ENCODE measurements around the gene FOXN1.

Gene FOXN1

DNA sequence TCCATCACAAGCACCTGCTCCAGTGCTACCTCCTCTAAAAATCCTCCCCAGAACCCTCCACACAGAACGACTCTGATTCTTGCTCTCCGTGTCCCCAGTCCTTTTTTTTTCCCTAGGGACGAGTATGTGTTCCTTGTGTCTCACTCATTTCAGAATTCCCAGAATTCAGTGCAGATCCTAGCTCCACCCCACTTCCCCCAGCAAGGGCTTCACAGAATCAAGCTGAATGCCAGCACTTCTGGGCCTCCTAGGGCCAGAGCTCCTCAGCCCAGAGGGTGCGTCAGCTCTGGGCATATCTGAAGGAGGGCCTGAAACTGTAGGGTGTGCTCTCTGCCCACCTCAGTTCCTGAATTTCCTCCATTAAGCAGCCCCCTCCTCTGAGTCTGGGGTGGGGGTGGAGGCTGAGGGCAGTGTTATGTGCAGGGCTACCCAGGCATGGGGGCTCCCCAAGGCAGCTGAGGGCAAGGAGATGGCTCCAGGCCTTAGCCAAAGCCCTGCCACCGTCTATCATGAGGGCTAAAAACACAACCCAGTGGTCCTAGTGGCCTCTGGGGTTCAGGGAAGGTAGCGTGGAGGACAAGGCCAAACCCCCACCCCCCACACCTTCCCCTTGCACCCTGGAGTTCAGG is 39.8 kb downstream of the FOXN1 start:
- no peak overlapping the region for H3K4me3 ChIP-seq (ENCODE audit: low read depth in 1 of 5, low read length in 5 of 5)
- peaks cover 0 to 18% (median 11%) of the 10 kb centered on the region in 5 donors for H3K36me3 ChIP-seq (ENCODE audit: control insufficient read depth in 5 of 5, insufficient read depth in 5 of 5, low read length in 5 of 5)
- no peaks in the 10 kb centered on the region for H3K27me3 ChIP-seq (ENCODE audit: control insufficient read depth in 5 of 5, insufficient read depth in 4 of 5, low read length in 5 of 5)
- no peaks in the 10 kb centered on the region for H3K9me3 ChIP-seq (ENCODE audit: control insufficient read depth in 5 of 5, low read length in 5 of 5)
- no peak overlapping the region for H3K27ac ChIP-seq (ENCODE audit: low read depth, low read length)
- peaks cover 1 to 21% (median 14%) of the 10 kb centered on the region in 5 donors for H3K4me1 ChIP-seq (ENCODE audit: control insufficient read depth in 5 of 5, insufficient read depth in 5 of 5, low read length in 5 of 5)
- H3K9ac ChIP-seq (ENCODE audit: low read length in 5 of 5): no peak overlapping the region

DNA sequence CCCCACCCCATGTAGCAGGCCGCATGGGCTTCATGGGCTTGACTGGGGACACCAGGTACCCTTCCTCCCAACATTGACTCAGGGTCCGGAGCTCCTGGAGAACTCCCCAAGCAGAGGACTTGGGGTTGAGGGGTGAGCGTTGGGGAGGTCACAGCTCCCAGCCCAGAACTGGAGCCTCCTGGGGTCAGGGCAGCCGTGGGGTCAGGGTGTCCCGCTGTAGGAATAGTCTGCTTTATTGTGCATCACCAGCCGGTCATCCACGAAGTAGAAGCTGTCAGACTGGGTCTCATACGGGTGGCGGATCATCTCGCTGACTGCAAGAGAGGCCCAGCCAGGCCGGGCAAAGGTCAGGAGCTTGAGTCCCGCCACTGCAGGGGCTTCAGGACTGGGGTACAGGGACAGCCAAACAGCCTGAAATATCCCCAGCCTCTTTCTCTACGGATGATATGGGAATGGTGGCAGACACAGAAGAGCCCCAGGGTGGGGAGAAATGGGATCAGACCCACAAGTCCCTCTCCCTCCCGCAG is 41.0 kb downstream of the FOXN1 start:
- no peak overlapping the region for H3K27ac ChIP-seq (ENCODE audit: low read depth, low read length)
- H3K36me3 ChIP-seq (ENCODE audit: control insufficient read depth in 5 of 5, insufficient read depth in 5 of 5, low read length in 5 of 5): peaks cover 0 to 18% (median 11%) of the 10 kb centered on the region in 5 donors
- no peak overlapping the region for H3K9ac ChIP-seq (ENCODE audit: low read length in 5 of 5)
- peaks cover 5 to 31% (median 26%) of the 10 kb centered on the region in 5 donors for H3K4me1 ChIP-seq (ENCODE audit: control insufficient read depth in 5 of 5, insufficient read depth in 5 of 5, low read length in 5 of 5)
- no peak overlapping the region for H3K4me3 ChIP-seq (ENCODE audit: low read depth in 1 of 5, low read length in 5 of 5)
- no peaks in the 10 kb centered on the region for H3K9me3 ChIP-seq (ENCODE audit: control insufficient read depth in 5 of 5, low read length in 5 of 5)
- H3K27me3 ChIP-seq (ENCODE audit: control insufficient read depth in 5 of 5, insufficient read depth in 4 of 5, low read length in 5 of 5): no peaks in the 10 kb centered on the region

DNA sequence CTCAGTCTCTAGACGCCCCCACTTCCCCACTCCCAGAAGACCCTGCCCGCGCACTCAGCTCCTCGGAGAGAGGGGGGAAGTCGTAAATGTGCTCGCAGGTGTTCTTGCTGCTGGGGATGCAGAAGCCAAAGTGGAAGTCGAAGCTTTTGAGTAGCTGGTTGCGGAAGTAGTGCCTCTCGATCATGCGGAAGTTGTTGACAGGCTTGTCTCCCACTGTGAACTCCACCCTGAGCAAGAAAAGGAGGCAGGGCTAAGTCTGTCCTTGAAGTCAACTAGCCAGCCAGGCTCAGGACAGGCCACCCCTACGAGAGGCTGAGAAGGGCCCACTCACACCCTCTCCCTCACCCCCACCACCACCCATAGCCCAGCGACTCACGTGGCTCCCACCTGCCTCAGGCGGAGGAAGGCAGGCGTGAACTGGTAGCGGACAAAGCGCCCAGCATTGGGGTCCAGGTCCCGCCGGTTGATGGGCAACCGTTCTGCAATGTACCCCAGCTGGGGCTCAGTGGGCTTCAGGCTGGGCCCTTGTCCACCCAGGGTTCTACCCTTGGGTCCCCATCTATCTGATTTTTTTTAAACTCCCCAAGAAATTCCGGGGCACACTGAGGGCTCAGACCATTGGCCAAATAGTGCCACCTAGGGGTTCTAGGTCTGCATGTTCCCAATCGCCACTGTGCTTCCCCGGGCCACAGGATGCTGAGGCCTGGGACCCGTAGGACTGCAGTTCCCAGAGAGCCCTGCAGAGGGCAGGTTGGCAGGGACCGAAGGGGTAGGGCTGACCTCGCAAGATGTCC is 41.7 kb downstream of the FOXN1 start:
- H3K27me3 ChIP-seq (ENCODE audit: control insufficient read depth in 5 of 5, insufficient read depth in 4 of 5, low read length in 5 of 5): no peaks in the 10 kb centered on the region
- no peak overlapping the region for H3K4me3 ChIP-seq (ENCODE audit: low read depth in 1 of 5, low read length in 5 of 5)
- H3K4me1 ChIP-seq (ENCODE audit: control insufficient read depth in 5 of 5, insufficient read depth in 5 of 5, low read length in 5 of 5): peaks cover 7 to 34% (median 30%) of the 10 kb centered on the region in 5 donors
- H3K27ac ChIP-seq (ENCODE audit: low read depth, low read length): no peak overlapping the region
- H3K9me3 ChIP-seq (ENCODE audit: control insufficient read depth in 5 of 5, low read length in 5 of 5): no peaks in the 10 kb centered on the region
- H3K9ac ChIP-seq (ENCODE audit: low read length in 5 of 5): peak overlapping the region in 1 of 5 donors; percentile 27
- H3K36me3 ChIP-seq (ENCODE audit: control insufficient read depth in 5 of 5, insufficient read depth in 5 of 5, low read length in 5 of 5): peaks cover 0 to 18% (median 11%) of the 10 kb centered on the region in 5 donors

DNA sequence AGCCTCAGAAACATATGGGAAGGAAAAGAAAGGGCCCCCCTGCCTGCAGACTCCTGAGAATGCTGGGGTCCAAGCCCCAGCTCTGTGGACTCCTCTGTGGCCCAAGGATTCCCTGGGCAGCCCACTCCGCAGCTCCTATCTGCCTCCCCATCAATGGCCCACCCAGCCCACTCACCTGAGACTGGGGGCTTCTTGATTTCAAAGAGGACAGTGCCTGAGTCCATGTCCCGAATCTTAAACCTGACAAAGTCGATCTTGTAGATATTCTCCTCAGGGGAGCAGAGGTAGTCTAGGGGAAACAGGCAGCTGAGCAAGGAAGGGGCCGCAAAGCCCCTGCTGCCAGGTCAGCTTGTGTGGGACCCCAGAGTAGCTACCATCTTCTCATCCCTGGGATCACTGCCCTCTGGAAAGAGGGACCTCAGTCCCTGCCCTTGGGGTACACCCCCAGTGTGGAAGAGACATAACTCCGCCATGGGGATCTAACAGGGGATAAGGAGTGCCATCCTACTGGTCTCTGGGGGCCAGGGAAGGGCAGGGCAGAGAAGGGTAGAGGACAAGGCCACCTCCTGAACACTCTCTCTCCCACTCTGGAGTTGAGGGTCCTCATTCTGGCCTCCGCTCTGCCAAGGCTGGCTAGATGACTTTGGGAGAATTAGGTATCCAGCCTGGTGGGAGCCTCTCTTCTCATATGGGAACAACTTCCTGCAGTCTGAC is 42.4 kb downstream of the FOXN1 start:
- peaks cover 7 to 35% (median 32%) of the 10 kb centered on the region in 5 donors for H3K4me1 ChIP-seq (ENCODE audit: control insufficient read depth in 5 of 5, insufficient read depth in 5 of 5, low read length in 5 of 5)
- no peaks in the 10 kb centered on the region for H3K27me3 ChIP-seq (ENCODE audit: control insufficient read depth in 5 of 5, insufficient read depth in 4 of 5, low read length in 5 of 5)
- no peak overlapping the region for H3K4me3 ChIP-seq (ENCODE audit: low read depth in 1 of 5, low read length in 5 of 5)
- H3K9ac ChIP-seq (ENCODE audit: low read length in 5 of 5): no peak overlapping the region
- H3K9me3 ChIP-seq (ENCODE audit: control insufficient read depth in 5 of 5, low read length in 5 of 5): no peaks in the 10 kb centered on the region
- peaks cover 0 to 21% (median 15%) of the 10 kb centered on the region in 5 donors for H3K36me3 ChIP-seq (ENCODE audit: control insufficient read depth in 5 of 5, insufficient read depth in 5 of 5, low read length in 5 of 5)
- no peak overlapping the region for H3K27ac ChIP-seq (ENCODE audit: low read depth, low read length)

DNA sequence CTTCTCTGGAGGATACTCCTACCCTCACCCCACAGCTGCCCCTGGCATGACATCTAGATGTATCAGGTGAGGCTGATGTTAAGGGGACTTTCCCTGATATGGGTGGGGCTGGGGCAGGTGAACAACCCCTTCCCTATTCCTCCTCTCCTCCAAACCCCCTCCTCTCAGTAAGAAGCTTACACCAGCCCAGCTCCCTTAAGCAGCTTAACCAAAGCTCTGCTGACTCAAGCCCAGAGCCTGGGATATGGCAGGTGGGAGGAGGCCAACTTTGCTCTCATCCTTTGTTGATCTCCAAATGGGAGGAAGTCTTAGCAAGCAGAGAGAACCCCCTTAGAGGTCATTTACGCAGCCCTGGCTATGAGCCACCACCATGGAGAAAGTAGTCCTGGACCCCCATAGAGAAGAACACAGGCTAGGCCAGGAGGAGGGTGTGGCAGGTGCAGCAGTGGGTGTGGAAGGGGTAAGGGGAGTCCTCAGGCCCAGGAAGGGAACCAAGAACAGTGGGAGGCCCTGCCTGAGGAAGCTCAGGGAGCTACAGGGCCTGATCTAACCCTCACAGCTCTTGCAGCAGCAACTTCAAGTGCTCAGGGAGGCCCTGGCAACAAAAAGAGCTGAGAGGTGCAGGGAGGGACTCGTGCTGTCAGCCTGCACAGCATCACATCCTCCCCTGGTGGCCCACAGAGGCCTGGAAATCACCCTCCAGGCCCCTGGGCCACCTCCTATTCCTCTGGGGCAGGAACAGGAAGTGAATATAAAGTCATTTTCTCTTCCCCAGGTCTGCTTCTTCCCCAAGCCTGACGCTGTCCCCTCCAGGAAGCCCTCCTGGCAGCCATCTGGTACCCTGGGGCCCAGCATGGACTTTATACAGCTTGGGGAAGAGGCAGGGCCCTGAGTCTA is 43.3 kb downstream of the FOXN1 start:
- Histone ChIP-seq H3K36me3 (ENCODE audit: control insufficient read depth in 5 of 5, insufficient read depth in 5 of 5, low read length in 5 of 5) (peaks cover 0 to 30% (median 24%) of the 10 kb centered on the region in 5 donors), H3K4me1 (ENCODE audit: control insufficient read depth in 5 of 5, insufficient read depth in 5 of 5, low read length in 5 of 5) (peaks cover 7 to 35% (median 32%) of the 10 kb centered on the region in 5 donors), H3K9me3 (ENCODE audit: control insufficient read depth in 5 of 5, low read length in 5 of 5) (no peaks in the 10 kb centered on the region), H3K9ac (ENCODE audit: low read length in 5 of 5) (peak overlapping the region in 1 of 5 donors; percentile 50), H3K27ac (ENCODE audit: low read depth, low read length) (no peak overlapping the region), H3K27me3 (ENCODE audit: control insufficient read depth in 5 of 5, insufficient read depth in 4 of 5, low read length in 5 of 5) (no peaks in the 10 kb centered on the region), H3K4me3 (ENCODE audit: low read depth in 1 of 5, low read length in 5 of 5) (no peak overlapping the region)

DNA sequence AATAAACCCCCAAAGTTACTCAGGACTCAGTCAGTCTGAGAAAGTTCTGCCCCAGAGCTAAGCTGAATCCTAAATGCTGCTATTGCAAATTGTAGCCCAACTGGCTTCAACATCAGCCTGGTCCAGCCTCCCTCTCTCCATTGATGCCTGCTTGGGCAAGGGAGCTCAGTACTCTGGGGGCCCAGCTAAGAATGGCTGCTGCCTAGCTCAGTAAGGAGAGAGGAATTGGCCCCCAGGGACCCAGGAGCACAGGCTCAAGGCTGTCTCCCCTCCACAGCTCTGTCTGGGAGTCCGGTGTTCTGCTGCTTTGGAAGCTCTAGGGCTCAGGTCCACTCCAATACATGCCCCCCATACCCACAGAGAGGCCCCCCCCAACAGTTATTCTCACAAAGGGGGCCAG is 44.7 kb downstream of the FOXN1 start:
- Histone ChIP-seq H3K27me3 (ENCODE audit: control insufficient read depth in 5 of 5, insufficient read depth in 4 of 5, low read length in 5 of 5) (no peaks in the 10 kb centered on the region), H3K9me3 (ENCODE audit: control insufficient read depth in 5 of 5, low read length in 5 of 5) (no peaks in the 10 kb centered on the region), H3K36me3 (ENCODE audit: control insufficient read depth in 5 of 5, insufficient read depth in 5 of 5, low read length in 5 of 5) (peaks cover 0 to 43% (median 37%) of the 10 kb centered on the region in 5 donors), H3K4me3 (ENCODE audit: low read depth in 1 of 5, low read length in 5 of 5) (no peak overlapping the region), H3K27ac (ENCODE audit: low read depth, low read length) (no peak overlapping the region), H3K9ac (ENCODE audit: low read length in 5 of 5) (no peak overlapping the region), H3K4me1 (ENCODE audit: control insufficient read depth in 5 of 5, insufficient read depth in 5 of 5, low read length in 5 of 5) (peaks cover 7 to 35% (median 32%) of the 10 kb centered on the region in 5 donors)

DNA sequence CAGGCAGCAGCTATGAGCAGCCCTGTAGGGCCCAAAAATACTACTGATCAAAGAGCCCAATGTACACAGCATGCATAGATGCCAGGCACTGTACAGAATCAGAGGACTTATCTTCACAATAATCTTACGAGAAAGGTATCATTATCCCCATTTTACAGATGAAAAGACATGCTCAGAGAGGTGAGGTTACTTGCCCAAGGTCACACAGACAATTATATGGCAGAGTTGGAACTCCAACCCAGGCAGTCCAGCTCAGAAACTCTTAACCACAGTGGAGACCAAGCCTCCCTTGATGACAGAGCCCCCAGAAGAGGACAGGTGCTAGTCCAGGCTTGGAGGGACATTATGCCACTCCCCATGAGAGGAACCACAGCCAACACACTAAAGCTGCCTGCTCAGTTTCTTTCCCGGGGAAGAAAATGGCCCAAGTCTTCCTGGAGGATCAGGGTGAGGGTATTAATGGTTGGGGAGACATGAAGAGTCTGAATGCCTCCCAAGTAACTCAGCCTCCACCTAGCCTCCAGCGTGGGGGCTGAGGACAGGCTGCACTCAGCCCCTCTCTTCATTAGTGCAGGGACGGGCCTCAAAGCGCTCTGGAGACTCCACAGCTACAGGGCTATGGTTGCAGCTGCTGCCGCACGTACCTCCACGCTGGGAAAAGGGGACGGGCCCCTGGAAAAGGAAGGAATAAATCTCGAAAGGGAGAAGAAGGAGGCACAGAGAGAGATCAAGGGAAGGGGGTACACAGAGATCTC is 45.5 kb downstream of the FOXN1 start:
- H3K4me3 ChIP-seq (ENCODE audit: low read depth in 1 of 5, low read length in 5 of 5): peak overlapping the region; percentile 67 to 78 (median 73)

DNA sequence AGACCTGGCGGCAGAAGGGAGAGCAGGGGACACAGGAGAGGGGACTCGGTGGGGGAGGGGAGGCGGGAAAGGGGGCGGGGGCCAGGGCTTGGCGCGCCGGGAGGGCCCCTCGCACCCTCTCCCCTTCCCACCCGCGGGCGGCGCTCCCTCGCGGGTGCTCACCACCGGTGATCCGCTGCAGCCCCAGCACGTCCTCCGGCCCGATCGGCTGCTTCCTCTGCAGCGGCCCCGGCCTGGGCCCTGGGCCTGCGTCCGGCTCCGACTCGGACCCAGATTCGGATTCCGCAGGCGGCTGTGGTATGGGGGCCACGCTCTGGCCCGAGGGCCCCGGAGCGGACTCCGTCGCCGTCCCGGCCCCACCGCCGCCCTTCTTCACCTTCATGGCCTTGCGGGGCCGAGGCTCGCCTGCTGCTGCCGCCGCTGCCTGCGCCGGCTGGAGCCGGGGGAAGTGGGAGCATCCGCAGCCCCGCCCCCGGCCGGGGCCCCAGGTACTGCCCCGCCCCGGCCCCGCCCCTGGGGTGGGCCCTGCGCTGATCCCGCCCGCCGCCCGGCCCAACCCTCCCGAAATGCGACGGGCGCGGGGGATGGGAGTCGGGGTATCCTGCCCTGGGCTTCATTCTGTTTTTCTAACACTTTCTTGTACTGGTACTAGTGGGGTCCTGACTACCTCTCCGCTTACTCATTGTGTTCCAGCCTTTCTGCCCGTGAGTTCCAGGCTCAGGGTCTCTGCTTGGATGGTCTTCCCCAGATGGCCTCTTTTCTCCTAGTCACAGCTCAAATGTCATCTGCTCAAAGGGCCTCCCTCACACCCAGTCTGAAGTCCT is 46.2 kb downstream of the FOXN1 start, which contains the start of gene UNC119:
Gene UNC119, minus strand, starts transcription at position 449 of the 824 bp plus-strand sequence. Its CDS starts 67 bp downstream, at position 382.
- H3K4me3 ChIP-seq (ENCODE audit: low read depth in 1 of 5, low read length in 5 of 5): peak within 1 kb of the TSS; percentile 67 to 78 (median 73)
- peaks cover 3 to 44% (median 42%) of the 10 kb centered on the region in 5 donors for H3K36me3 ChIP-seq (ENCODE audit: control insufficient read depth in 5 of 5, insufficient read depth in 5 of 5, low read length in 5 of 5)
- H3K4me1 ChIP-seq (ENCODE audit: control insufficient read depth in 5 of 5, insufficient read depth in 5 of 5, low read length in 5 of 5): peaks cover 7 to 35% (median 31%) of the 10 kb centered on the region in 5 donors
- H3K9ac ChIP-seq (ENCODE audit: low read length in 5 of 5): peak within 1 kb of the TSS; percentile 56 to 73 (median 67)
- H3K27me3 ChIP-seq (ENCODE audit: control insufficient read depth in 5 of 5, insufficient read depth in 4 of 5, low read length in 5 of 5): no peaks in the 10 kb centered on the region
- H3K9me3 ChIP-seq (ENCODE audit: control insufficient read depth in 5 of 5, low read length in 5 of 5): no peaks in the 10 kb centered on the region
- H3K27ac ChIP-seq (ENCODE audit: low read depth, low read length): peak within 1 kb of the TSS; percentile 10

More for the DNA sequence above, 45.5 kb downstream of the FOXN1 start:
- H3K9ac ChIP-seq (ENCODE audit: low read length in 5 of 5): peak overlapping the region; percentile 35 to 68 (median 52)
- H3K9me3 ChIP-seq (ENCODE audit: control insufficient read depth in 5 of 5, low read length in 5 of 5): no peaks in the 10 kb centered on the region
- peaks cover 7 to 35% (median 31%) of the 10 kb centered on the region in 5 donors for H3K4me1 ChIP-seq (ENCODE audit: control insufficient read depth in 5 of 5, insufficient read depth in 5 of 5, low read length in 5 of 5)
- H3K27me3 ChIP-seq (ENCODE audit: control insufficient read depth in 5 of 5, insufficient read depth in 4 of 5, low read length in 5 of 5): no peaks in the 10 kb centered on the region
- H3K36me3 ChIP-seq (ENCODE audit: control insufficient read depth in 5 of 5, insufficient read depth in 5 of 5, low read length in 5 of 5): peaks cover 0 to 44% (median 41%) of the 10 kb centered on the region in 5 donors
- H3K27ac ChIP-seq (ENCODE audit: low read depth, low read length): peak overlapping the region; percentile 10

Data from subcutaneous abdominal adipose tissue (tissue), 5 donors.